ENCODE measurements around the gene MYO1D.
A peak's percentile ranks its signal among the peaks of the same experiment; 100 is the strongest.
"Not testable (repeated sequence)": the region's sequence is repeated elsewhere in the genome, so short reads cannot be mapped to it uniquely, and the experiment has no call there.

MYO1D gene

GRCh38 chr17:32887410-32887809 lies 10.5 kb upstream of the MYO1D start:
- not testable (repeated sequence) for DNase-seq

- not testable (repeated sequence) for DNase-seq
Measured at GRCh38 chr17:32886951-32887350, 10.0 kb upstream of the MYO1D start.

- DNase-seq, result no peak
Measured at GRCh38 chr17:32882734-32883133, 5.8 kb upstream of the MYO1D start.

GRCh38 chr17:32882029-32882428 lies 5.1 kb upstream of the MYO1D start:
- DNase-seq, result no peak

GRCh38 chr17:32880671-32881453 lies 3.9 kb upstream of the MYO1D start:
- no peak for DNase-seq

- no peak for DNase-seq
Measured at GRCh38 chr17:32879134-32879533, 2.2 kb upstream of the MYO1D start.

- DNase-seq, result no peak
Measured at GRCh38 chr17:32878211-32878610, 1.3 kb upstream of the MYO1D start.

- DNase-seq, result peak; percentile 71
Measured at GRCh38 chr17:32877164-32877764, 340 bp upstream of the MYO1D start.

GRCh38 chr17:32875923-32876416 lies 954 bp downstream of the MYO1D start:
- peak; percentile 44 for DNase-seq

GRCh38 chr17:32875230-32875917 lies 1.6 kb downstream of the MYO1D start:
- no peak for DNase-seq

- DNase-seq, result no peak
Measured at GRCh38 chr17:32873114-32873513, 3.8 kb downstream of the MYO1D start.

- DNase-seq, result no peak
Measured at GRCh38 chr17:32871746-32872145, 5.2 kb downstream of the MYO1D start.

GRCh38 chr17:32870969-32871368 lies 6.0 kb downstream of the MYO1D start:
- no peak for DNase-seq

GRCh38 chr17:32870027-32870670 lies 6.8 kb downstream of the MYO1D start:
- DNase-seq, result no peak

GRCh38 chr17:32869345-32870026 lies 7.4 kb downstream of the MYO1D start:
- DNase-seq, result no peak

GRCh38 chr17:32865141-32865540 lies 11.8 kb downstream of the MYO1D start:
- no peak for DNase-seq

- no peak for DNase-seq
Measured at GRCh38 chr17:32863559-32863958, 13.4 kb downstream of the MYO1D start.

GRCh38 chr17:32862940-32863339 lies 14.0 kb downstream of the MYO1D start:
- peak; percentile 18 for DNase-seq

- DNase-seq, result no peak
Measured at GRCh38 chr17:32861981-32862380, 14.9 kb downstream of the MYO1D start.

- DNase-seq, result no peak
Measured at GRCh38 chr17:32859857-32860525, 16.9 kb downstream of the MYO1D start.

- DNase-seq, result no peak
Measured at GRCh38 chr17:32855620-32856019, 21.3 kb downstream of the MYO1D start.

GRCh38 chr17:32854832-32855389 lies 22.0 kb downstream of the MYO1D start:
- no peak for DNase-seq
